Measurements from ENCODE around the gene NGFR. TPM values are rescaled to one million over a fixed set of nuclear protein-coding genes. Genes with fewer than 3 reads are reported as not detected.

NGFR gene
- 1 to 10 TPM; 3.6 to 8.9 (median 6.6) TPM for polyA plus RNA-seq (ENCODE audit: insufficient read length in 4 of 4)

GRCh38 chr17:49494986-49495841 lies at the start of gene NGFR:
Gene NGFR (plus strand): TSS chr17:49495293. CDS start chr17:49495418, 125 bp downstream.
- DNase-seq (ENCODE audit: low read depth in 4 of 4, low spot score in 2 of 4), result no peak

DNA sequence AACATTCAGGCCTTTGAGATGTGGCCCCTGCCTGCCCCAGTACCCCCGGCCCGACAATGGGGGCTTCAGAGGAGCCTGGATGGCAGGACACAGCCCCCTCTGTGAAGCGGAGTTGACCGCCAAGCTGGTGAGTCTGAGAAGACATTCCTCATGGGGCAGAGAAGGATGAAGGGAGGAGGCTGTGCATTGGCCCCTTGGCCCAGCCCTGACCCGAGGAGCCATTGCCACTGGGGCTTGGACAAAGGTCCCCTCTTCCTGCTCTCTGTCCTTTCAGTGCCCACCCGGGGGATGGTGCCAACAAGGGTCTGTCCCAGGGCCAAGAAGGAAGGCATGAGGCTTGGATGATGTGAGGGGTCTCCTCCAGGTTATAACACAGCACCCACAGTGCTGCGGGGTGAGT lies 49.5 kb upstream of the NGFR start:
- DNase-seq (ENCODE audit: low read depth in 4 of 4, low spot score in 2 of 4), result no peak

- no peak for DNase-seq (ENCODE audit: low read depth in 4 of 4, low spot score in 2 of 4)
These were observed 47.3 kb upstream of the NGFR start for GRCh38 chr17:49447628-49448302.

DNA sequence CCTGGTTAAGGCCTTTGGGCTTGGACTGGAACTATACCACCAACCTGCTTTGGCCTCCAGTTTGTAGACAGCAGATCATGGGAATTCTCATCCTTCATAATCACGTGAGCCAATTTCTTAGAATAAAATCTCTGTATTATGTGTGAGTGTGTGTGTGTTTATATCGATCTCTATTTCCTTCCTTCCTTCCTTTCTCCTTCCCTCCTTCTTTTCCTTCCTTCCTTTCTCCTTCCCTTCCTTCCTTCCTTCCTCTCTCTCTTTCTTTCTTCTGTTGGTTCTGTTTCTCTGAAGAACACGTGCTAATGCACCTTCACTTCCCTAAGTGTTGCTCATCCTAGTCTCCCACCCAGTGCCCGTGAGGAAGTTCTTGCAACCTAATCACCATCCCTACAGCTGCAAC lies 44.9 kb upstream of the NGFR start:
- DNase-seq (ENCODE audit: low read depth in 4 of 4, low spot score in 2 of 4), result no peak

- no peak for DNase-seq (ENCODE audit: low read depth in 4 of 4, low spot score in 2 of 4)
These were observed 44.4 kb upstream of the NGFR start for GRCh38 chr17:49450735-49451134.

GRCh38 chr17:49452201-49452600 lies 42.9 kb upstream of the NGFR start:
- DNase-seq (ENCODE audit: low read depth in 4 of 4, low spot score in 2 of 4), result no peak

GRCh38 chr17:49452661-49453060 lies 42.4 kb upstream of the NGFR start:
- DNase-seq (ENCODE audit: low read depth in 4 of 4, low spot score in 2 of 4), result no peak

DNA sequence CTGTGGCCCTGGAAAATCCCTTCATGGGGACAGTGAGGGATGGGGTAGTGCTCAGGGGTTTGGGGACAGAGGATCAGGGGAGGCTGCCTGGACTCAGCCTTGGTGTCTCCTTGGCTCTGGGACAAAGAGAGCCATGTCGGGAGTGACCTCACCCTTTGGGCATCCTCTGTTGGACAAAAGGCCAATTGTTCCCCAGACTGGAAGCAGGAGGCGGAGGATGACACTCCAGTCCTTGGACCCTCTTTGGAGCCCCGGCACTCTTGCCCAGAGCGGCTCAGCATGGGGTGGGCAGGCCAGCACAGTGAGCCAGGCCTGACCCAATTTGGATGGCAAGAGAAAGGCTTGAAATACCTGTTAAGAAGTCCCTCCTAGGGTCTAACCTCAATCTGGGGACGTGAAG lies 41.0 kb upstream of the NGFR start:
- no peak for DNase-seq (ENCODE audit: low read depth in 4 of 4, low spot score in 2 of 4)

DNA sequence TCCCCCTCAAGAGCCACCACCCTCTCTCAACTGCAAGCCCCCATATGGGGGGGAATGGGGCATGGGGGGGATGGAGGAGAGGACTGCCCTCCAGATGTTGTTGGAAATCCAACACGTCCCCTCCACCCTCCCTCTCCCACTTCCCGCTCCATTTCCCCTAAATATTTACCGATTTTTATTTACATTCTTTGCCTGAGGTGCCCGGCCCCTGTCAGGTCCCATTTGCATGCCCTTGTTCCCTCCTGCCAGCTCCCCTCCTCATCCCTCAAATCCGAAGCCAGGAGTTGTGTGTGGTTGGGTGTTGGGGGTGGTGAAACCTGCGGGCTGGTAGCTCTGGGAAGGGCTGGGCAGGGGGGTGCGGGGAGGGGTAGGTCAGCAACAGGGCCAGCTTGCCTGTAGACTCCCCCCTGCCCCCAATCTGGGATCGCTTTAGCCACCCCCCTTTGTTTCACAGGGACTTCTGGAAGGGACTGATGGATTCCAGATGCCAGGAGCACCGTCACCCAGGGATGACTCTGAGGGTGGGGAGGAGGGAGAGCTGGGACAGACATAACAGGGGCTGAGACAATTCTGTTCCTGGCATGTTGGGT lies 39.7 kb upstream of the NGFR start:
- DNase-seq (ENCODE audit: low read depth in 4 of 4, low spot score in 2 of 4), result no peak

DNA sequence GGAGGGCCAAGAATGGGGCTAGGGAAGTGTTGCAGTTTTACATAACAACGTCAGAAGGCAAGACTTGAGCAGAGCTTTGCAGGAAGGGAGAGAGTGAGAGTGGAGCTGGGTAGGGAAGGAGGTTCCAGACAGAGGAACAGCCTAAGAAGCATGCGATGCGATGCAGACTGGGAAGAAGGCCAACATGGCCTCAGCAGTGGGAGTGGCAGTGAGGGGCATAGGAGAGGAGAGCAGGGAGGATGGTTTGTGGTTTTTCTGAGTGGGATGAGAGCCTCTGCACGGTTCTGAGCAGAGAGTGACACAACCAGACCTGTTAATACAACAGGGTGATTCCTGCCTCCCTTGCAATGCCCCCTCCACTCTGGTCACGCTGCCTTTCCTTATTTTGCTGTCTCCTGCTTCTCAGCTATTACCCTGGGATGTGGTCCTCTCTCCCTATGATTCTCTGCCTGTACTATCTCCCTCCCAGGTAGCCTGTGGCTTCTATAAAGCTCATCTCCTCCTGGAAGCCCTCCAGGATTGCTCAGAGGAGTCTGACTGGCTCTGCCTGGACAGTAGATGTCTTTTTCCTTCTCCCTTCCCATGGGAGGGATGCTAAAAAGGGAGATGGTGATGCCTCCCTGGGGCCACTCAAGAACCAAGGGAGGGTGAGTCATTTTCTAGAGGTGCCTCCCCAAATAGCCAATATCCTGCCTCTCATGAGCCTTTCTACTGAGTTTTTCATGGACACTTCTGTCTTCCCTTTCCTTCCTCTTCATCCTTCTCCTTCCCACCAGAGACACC lies 38.7 kb upstream of the NGFR start:
- DNase-seq (ENCODE audit: low read depth in 4 of 4, low spot score in 2 of 4), result no peak

- DNase-seq (ENCODE audit: low read depth in 4 of 4, low spot score in 2 of 4), result no peak
These were observed 37.2 kb upstream of the NGFR start for GRCh38 chr17:49457564-49458535.

DNA sequence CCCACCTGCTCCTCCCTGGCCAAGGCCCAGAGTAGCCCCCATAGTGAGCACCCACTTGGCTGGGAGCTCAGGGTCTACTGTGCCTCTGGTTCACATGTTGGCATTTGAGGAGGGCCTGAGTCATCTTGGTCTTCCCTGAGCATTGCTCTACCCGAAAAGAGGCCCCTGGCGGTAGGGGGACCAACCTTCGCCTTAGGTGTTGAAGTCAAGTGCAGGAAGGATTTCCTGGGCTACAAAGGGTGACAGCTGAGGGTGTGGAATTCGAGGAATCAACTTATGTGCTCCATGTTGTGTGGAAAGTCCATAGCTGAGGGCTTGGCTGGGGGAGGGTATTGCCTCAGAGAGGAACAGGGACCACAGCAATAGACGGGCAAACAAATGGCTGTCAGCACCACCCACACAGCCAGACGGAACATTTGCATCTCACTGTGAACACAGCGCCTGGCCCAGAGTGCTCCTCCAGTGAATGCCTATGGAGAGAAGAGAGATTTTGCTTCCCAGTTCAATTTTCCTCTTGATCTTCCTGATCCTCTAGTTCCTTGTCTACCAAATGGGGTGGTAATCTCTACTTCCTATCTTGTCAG lies 35.6 kb upstream of the NGFR start:
- DNase-seq (ENCODE audit: low read depth in 4 of 4, low spot score in 2 of 4), result no peak

GRCh38 chr17:49460401-49460800 lies 34.7 kb upstream of the NGFR start:
- no peak for DNase-seq (ENCODE audit: low read depth in 4 of 4, low spot score in 2 of 4)

DNA sequence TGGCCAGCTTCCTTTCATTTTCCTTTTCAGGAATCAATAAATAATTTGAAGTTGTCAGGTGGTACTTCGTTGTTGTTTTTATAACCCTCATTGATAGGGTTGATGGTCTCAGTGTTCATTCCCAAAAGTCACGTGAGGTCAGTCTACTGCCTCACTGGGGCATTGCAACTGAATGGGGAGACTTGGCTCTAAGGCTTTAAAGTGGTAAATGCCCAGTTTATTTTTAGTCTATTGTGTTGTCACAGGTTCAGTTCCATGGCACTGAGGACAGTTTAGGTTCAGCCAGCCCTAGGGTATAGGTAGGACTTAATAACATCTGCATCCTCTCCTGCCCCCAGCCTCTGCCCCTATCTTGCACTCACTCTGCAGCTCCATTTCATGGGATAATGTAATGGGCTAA lies 33.5 kb upstream of the NGFR start:
- DNase-seq (ENCODE audit: low read depth in 4 of 4, low spot score in 2 of 4), result no peak

DNA sequence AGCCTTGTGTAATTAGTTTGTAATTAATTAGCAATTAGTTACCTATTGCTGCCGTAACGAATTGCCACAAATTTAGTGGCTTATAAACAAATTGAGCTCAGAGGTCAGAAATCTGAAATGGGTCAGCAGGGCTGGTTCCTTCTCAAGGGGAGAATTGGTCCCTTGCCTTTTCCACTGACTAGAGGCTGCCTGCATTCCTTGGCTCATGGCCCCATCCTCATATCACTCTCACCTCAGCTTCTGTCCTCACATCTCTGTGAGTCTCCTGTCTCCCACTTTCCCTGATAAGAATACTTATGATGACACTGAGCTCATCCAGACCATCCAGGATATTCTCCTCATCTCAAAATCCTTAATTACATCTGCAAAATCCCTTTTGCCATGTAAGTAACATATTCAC lies 31.0 kb upstream of the NGFR start:
- DNase-seq (ENCODE audit: low read depth in 4 of 4, low spot score in 2 of 4), result no peak

DNA sequence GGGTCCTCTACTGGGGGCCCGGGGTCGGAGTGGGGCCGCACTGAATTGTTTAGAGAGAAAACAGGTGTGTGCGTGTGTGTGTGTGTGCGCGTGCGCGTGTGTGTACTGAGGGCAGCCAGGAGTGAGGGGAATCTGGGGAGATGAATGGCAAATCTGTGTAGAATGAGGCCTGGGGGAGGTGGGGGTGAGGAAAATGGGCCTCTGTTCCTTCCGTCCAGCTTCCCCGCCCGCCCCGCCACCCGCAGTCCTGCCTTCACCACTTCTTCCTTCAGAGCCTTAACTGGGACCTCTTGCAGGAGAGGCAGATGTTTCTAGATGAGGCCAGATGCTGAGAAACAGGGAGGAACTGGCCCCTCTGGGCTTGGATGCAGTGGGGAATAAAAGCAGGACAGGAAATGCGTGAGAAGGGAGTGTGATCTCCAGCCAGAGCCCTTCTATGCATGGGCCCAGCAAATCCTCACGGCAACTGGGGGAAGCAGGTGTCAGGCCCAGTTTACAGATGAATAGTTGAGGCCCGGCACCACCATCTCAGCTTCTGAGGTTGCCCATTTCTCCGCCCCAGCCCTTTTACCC lies 29.7 kb upstream of the NGFR start:
- DNase-seq (ENCODE audit: low read depth in 4 of 4, low spot score in 2 of 4), result no peak

DNA sequence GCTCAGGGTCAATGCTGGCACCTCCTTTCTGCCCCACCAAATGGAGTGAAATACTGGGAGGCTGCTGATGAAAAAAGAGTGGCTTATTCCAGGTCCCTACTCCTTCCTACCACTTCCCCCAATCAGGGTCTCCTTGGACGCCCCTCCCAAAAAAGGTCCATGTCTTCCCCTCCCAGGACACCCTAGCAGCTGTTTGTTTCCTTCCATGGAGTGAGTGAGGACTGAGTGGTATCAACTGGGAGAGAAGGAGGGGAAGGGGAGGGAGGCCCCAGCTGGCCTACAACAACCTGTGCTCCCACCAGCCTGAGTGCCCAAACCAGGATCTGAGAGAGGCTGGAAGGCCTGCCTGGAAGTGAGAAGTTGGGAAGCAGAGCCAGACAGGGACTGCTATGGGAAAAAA lies 28.7 kb upstream of the NGFR start:
- no peak for DNase-seq (ENCODE audit: low read depth in 4 of 4, low spot score in 2 of 4)

DNA sequence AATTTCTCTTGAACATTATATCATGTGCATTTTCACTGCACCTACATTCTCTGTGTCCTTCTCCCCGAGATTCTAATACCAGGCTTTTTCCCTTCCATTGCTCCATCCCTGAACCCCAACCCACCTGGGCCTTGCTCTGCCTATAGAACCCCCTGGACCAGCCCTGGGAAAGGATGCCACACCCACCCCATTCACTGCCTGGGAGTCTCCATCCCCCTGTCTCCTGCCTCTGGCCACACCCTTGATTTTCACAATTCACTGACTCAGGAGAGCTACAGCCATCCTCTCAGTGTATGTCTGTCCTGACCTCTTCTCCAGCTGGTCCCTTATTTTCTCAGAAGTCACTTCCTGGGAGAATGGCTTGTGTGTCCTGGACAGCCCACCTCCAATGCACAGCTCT lies 27.9 kb upstream of the NGFR start:
- DNase-seq (ENCODE audit: low read depth in 4 of 4, low spot score in 2 of 4), result no peak

- no peak for DNase-seq (ENCODE audit: low read depth in 4 of 4, low spot score in 2 of 4)
These were observed 26.2 kb upstream of the NGFR start for GRCh38 chr17:49468811-49469385.
